H9 (cell line): Measurements from ENCODE around the gene DUSP16. TPM values are rescaled to one million over a fixed set of nuclear protein-coding genes. Genes with fewer than 3 reads are reported as not detected.

Experiments used
- DNase-seq: peaks from one replicate; pipeline ENCODE4 v3.0.0-alpha.2; 2017
- H2AFZ ChIP-seq: one replicate; pipeline ENCODE4 v1.6.1; 2013; ENCODE audit warnings: mild to moderate bottlenecking, low read length, control low read depth, moderate library complexity
- H2AK5ac ChIP-seq: 2 replicates; pipeline ENCODE4 v1.6.1; 2013; ENCODE audit warnings: low read length, control low read depth, mixed read lengths; ENCODE audit not compliant: insufficient read length
- H2BK120ac ChIP-seq: one replicate; pipeline ENCODE4 v1.6.1; 2013; ENCODE audit warnings: low read depth, mild to moderate bottlenecking, low read length, control low read depth, inconsistent platforms; ENCODE audit not compliant: poor library complexity, severe bottlenecking
- H2BK12ac ChIP-seq: 2 replicates; pipeline ENCODE4 v1.6.1; 2013; ENCODE audit warnings: low read length, control low read depth, mixed read lengths, low read depth; ENCODE audit not compliant: insufficient read length
- H2BK15ac ChIP-seq: 2 replicates; pipeline ENCODE4 v1.6.1; 2013; ENCODE audit warnings: low read depth, low read length, control low read depth
- H2BK20ac ChIP-seq: one replicate; pipeline ENCODE4 v1.6.1; 2013; ENCODE audit warnings: low read depth, mild to moderate bottlenecking, low read length, control low read depth, inconsistent platforms; ENCODE audit not compliant: poor library complexity, severe bottlenecking
- H2BK5ac ChIP-seq: 2 replicates; pipeline ENCODE4 v1.6.1; 2013; ENCODE audit warnings: low read length, control low read depth, mixed read lengths; ENCODE audit not compliant: insufficient read length
- H3K14ac ChIP-seq: 2 replicates; pipeline ENCODE4 v1.6.1; 2013; ENCODE audit warnings: low read length, control low read depth; ENCODE audit not compliant: insufficient read depth
- H3K18ac ChIP-seq: 2 replicates; pipeline ENCODE4 v1.6.1; 2013; ENCODE audit warnings: low read depth, mild to moderate bottlenecking, mixed read lengths, low read length, control low read depth; ENCODE audit not compliant: insufficient read length
- H3K23ac ChIP-seq: 2 replicates; pipeline ENCODE4 v1.6.1; 2013; ENCODE audit warnings: low read length, control low read depth, mixed read lengths, low read depth; ENCODE audit not compliant: insufficient read length
- H3K23me2 ChIP-seq: 2 replicates; pipeline ENCODE4 v1.6.1; 2013; ENCODE audit warnings: low read depth, mild to moderate bottlenecking, mixed read lengths, low read length, control low read depth; ENCODE audit not compliant: insufficient read length, poor library complexity, severe bottlenecking
- H3K27ac ChIP-seq: 2 replicates; pipeline ENCODE4 v1.5.1; 2013; ENCODE audit warnings: low read length, control low read depth, mixed read lengths, low read depth; ENCODE audit not compliant: insufficient read length
- H3K27me3 ChIP-seq: 2 replicates; pipeline ENCODE4 v1.6.1; 2013; ENCODE audit warnings: low read length, control low read depth, inconsistent platforms; ENCODE audit not compliant: insufficient read depth
- H3K4ac ChIP-seq: 2 replicates; pipeline ENCODE4 v1.6.1; 2013; ENCODE audit warnings: low read depth, mild to moderate bottlenecking, control low read depth, inconsistent platforms, low read length, moderate library complexity
- H3K4me1 ChIP-seq: 2 replicates; pipeline ENCODE4 v1.6.1; 2013; ENCODE audit warnings: low read length, control low read depth, inconsistent platforms; ENCODE audit not compliant: insufficient read depth
- H3K4me2 ChIP-seq: 2 replicates; pipeline ENCODE4 v1.6.1; 2013; ENCODE audit warnings: low read length, control low read depth, mixed read lengths; ENCODE audit not compliant: insufficient read length, insufficient read depth
- H3K56ac ChIP-seq: 2 replicates; pipeline ENCODE4 v1.6.1; 2013; ENCODE audit warnings: low read depth, mild to moderate bottlenecking, mixed read lengths, low read length, control low read depth; ENCODE audit not compliant: insufficient read length
- H3K79me1 ChIP-seq: 2 replicates; pipeline ENCODE4 v1.6.1; 2013; ENCODE audit warnings: low read depth, mild to moderate bottlenecking, moderate library complexity, low read length, control low read depth, inconsistent platforms; ENCODE audit not compliant: insufficient read depth, poor library complexity, severe bottlenecking
- H3K79me2 ChIP-seq: 2 replicates; pipeline ENCODE4 v1.6.1; 2013; ENCODE audit warnings: low read length, control low read depth, inconsistent platforms; ENCODE audit not compliant: insufficient read depth
- H3K9ac ChIP-seq: 2 replicates; pipeline ENCODE4 v1.6.1; 2013; ENCODE audit warnings: low read length, control low read depth, mixed read lengths; ENCODE audit not compliant: insufficient read length; ENCODE audit errors: extremely low read depth
- H3K9me3 ChIP-seq: one replicate; pipeline ENCODE4 v1.6.1; 2013; ENCODE audit warnings: low read depth, low read length, inconsistent platforms; ENCODE audit not compliant: control insufficient read depth
- H3T11ph ChIP-seq: one replicate; pipeline ENCODE4 v1.6.1; 2013; ENCODE audit warnings: mild to moderate bottlenecking, low read length, control low read depth, inconsistent platforms
- H4K20me1 ChIP-seq: one replicate; pipeline ENCODE4 v1.6.1; 2013; ENCODE audit not compliant: control insufficient read depth, insufficient read length, insufficient read depth
- H4K5ac ChIP-seq: 2 replicates; pipeline ENCODE4 v1.6.1; 2013; ENCODE audit warnings: low read depth, mild to moderate bottlenecking, mixed read lengths, low read length, control low read depth; ENCODE audit not compliant: insufficient read length
- H4K8ac ChIP-seq: replicated peaks from 2 replicates; pipeline ENCODE4 v1.6.1; 2013; ENCODE audit warnings: low read length, control low read depth, mixed read lengths, low read depth; ENCODE audit not compliant: insufficient read length
- H4K91ac ChIP-seq: 2 replicates; pipeline ENCODE4 v1.6.1; 2013; ENCODE audit warnings: low read depth, mild to moderate bottlenecking, moderate library complexity, mixed read lengths, low read length, control low read depth; ENCODE audit not compliant: insufficient read length
- H3K27ac Mint-ChIP-seq, 3 experiments: 2 replicates in 2 of 3; 3 replicates in 1 of 3; pipeline ENCODE4 v1.8.0; 2020 to 2021; ENCODE audit warnings: mixed read lengths in 3 of 3, mild to moderate bottlenecking in 1 of 3, moderate library complexity in 1 of 3
- H3K27me3 Mint-ChIP-seq: 2 replicates; pipeline ENCODE4 v1.8.0; 2021; ENCODE audit warnings: low read depth, mild to moderate bottlenecking, moderate library complexity, mixed read lengths
- H3K36me3 Mint-ChIP-seq, 3 experiments: 2 replicates in 2 of 3; 3 replicates in 1 of 3; pipeline ENCODE4 v1.8.0; 2020 to 2021; ENCODE audit warnings: low read depth in 3 of 3, mixed read lengths in 3 of 3; ENCODE audit not compliant: insufficient read depth in 1 of 3
- H3K4me1 Mint-ChIP-seq, 2 experiments: 2 replicates each; pipeline ENCODE4 v1.8.0; 2020; ENCODE audit warnings: mixed read lengths in 2 of 2
- H3K4me3 Mint-ChIP-seq, 2 experiments: 2 replicates in 1 of 2; 3 replicates in 1 of 2; pipeline ENCODE4 v1.8.0; 2020 to 2021; ENCODE audit warnings: mild to moderate bottlenecking in 2 of 2, mixed read lengths in 2 of 2, moderate library complexity in 1 of 2
- H3K9me3 Mint-ChIP-seq, 2 experiments: 2 replicates in 1 of 2; 3 replicates in 1 of 2; pipeline ENCODE4 v1.8.0; 2020; ENCODE audit warnings: mild to moderate bottlenecking in 2 of 2, mixed read lengths in 2 of 2, moderate library complexity in 1 of 2
- WGBS: extraction: QIAGEN DNeasy Blood & Tissue Kit; methylation state at CpG from one replicate; pipeline ENCODE4 v1.1.7; 2013; ENCODE audit warnings: missing lambda C conversion rate, low lambda C conversion rate, mixed read lengths; ENCODE audit not compliant: insufficient read length; ENCODE audit errors: extremely low coverage; 5-methylcytosine and 5-hydroxymethylcytosine counted together
- total RNA-seq: library from RNA; stranded (reverse); gene quantifications from 2 replicates; pipeline ENCODE4 v1.2.1, GENCODE V29; 2021
- TF ChIP-seq, protein P1 (sequence below): fragments of 200-600 bp; sonication (generic); conservative IDR thresholded peaks from 3 replicates; pipeline ENCODE4 v1.8.0; 2021; ENCODE audit warnings: antibody characterized with exemption, mild to moderate bottlenecking

Gene DUSP16
- total RNA-seq, 1 experiment from 2014 or later: 64.0 TPM

DNA sequence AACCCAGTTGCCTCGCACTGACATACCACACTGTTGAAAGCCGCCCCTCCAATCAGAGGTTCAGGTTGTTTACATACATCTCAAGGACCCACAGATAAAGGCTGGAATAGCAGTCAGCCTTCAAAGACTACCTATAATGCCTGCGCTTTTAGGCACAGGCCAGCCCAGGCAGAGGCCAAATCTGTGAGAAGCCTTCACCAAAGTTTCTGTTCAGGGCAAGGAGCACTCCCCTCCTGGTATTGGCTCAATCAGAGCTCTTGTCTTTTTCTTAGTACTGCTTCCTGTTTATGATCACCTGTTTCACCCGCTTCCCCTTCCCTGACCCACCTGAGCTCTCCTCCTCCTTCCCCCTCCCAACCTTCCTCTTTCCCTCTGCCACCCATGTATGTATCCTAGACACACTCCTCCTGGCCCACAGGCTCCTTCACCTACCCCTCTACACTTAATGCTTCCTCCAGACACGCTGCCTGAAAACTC lies 34.8 kb downstream of the DUSP16 start:
- no peak overlapping the region for H3T11ph ChIP-seq
- H3K4me1 ChIP-seq: peaks cover 8% of the 10 kb centered on the region
- Mint-ChIP-seq H3K27me3 (no peaks in the 10 kb centered on the region), H3K4me1 (peaks cover 39 to 42% of the 10 kb centered on the region in 2 experiments), H3K4me3 (no peak overlapping the region), H3K27ac (peak overlapping the region; percentile 67 to 91 (median 81); a peak in 5 of 7 replicates), H3K9me3 (no peaks in the 10 kb centered on the region), H3K36me3 (peaks cover 0 to 10% (median 9%) of the 10 kb centered on the region in 3 experiments; a peak in 5 of 7 replicates)
- no peak overlapping the region for H2BK20ac ChIP-seq
- no peaks in the 10 kb centered on the region for H3K9me3 ChIP-seq
- H3K79me2 ChIP-seq: peaks cover 11% of the 10 kb centered on the region; the same call in 1 of the 2 replicates
- H3K27ac ChIP-seq: no peak overlapping the region
- H2AFZ ChIP-seq: no peak overlapping the region
- no peak overlapping the region for H3K23ac ChIP-seq
- no CpG with 5 or more reads among the region's 5 CpGs for WGBS
- H3K14ac ChIP-seq: 0 out of 2 replicates have a peak overlapping the region, but pooled peaks have one; percentile 9
- no peak overlapping the region for H3K4ac ChIP-seq
- H3K4me2 ChIP-seq: no peak overlapping the region
- no peak overlapping the region for H3K9ac ChIP-seq
- no peaks in the 10 kb centered on the region; the same call in 1 of the 2 replicates for H3K27me3 ChIP-seq
- TF ChIP-seq, protein P1, sequence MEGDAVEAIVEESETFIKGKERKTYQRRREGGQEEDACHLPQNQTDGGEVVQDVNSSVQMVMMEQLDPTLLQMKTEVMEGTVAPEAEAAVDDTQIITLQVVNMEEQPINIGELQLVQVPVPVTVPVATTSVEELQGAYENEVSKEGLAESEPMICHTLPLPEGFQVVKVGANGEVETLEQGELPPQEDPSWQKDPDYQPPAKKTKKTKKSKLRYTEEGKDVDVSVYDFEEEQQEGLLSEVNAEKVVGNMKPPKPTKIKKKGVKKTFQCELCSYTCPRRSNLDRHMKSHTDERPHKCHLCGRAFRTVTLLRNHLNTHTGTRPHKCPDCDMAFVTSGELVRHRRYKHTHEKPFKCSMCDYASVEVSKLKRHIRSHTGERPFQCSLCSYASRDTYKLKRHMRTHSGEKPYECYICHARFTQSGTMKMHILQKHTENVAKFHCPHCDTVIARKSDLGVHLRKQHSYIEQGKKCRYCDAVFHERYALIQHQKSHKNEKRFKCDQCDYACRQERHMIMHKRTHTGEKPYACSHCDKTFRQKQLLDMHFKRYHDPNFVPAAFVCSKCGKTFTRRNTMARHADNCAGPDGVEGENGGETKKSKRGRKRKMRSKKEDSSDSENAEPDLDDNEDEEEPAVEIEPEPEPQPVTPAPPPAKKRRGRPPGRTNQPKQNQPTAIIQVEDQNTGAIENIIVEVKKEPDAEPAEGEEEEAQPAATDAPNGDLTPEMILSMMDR: no peak
- H3K56ac ChIP-seq: no peak overlapping the region
- no peak overlapping the region for H4K91ac ChIP-seq
- DNase-seq: peak; percentile 43
- H3K79me1 ChIP-seq: peaks cover 7% of the 10 kb centered on the region
- H3K18ac ChIP-seq: no peak overlapping the region
- no peak overlapping the region for H2AK5ac ChIP-seq
- no peak overlapping the region for H2BK5ac ChIP-seq
- H4K20me1 ChIP-seq: no peaks in the 10 kb centered on the region
- no peak overlapping the region for H4K5ac ChIP-seq
- H4K8ac ChIP-seq: no peak overlapping the region
- no peak overlapping the region for H2BK15ac ChIP-seq
- no peak overlapping the region for H2BK12ac ChIP-seq
- no peaks in the 10 kb centered on the region for H3K23me2 ChIP-seq
- no peak overlapping the region for H2BK120ac ChIP-seq
